ENCODE results near the gene FOXRED1. TPM values are rescaled to one million over a fixed set of nuclear protein-coding genes. Genes with fewer than 3 reads are reported as not detected.
A peak's percentile ranks its signal among the peaks of the same experiment; 100 is the strongest.
"Not testable (repeated sequence)": the region's sequence is repeated elsewhere in the genome, so short reads cannot be mapped to it uniquely, and the experiment has no call there.

FOXRED1 gene
- total RNA-seq, 1 donor from 2014 or later: 1.8 TPM

DNA sequence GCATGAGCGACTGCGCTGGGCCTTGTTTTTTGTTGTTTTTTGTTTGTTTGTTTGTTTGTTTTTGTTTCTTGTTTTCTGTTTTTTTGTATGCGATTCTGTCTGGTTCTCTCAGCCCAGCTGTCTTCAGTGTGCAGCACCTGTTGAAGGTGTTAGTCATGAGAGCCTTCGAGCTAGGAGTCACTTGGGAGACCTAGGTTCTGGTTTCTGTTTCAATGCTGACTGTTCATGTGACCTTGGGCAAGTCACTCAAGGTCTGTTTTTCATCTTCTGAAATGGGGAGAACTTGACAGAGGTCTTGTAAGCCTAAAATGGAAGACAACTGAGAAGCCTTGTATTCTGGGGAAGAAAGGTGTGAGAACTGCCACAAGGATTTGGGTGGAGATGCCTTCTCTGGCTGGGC is 36.7 kb downstream of the FOXRED1 start:
- intact Hi-C loops (cut with DNase I): loop anchor here (2.0 kb wide), 1 partner anchor 109 kb away; no protein-coding TSS in a partner anchor

DNA sequence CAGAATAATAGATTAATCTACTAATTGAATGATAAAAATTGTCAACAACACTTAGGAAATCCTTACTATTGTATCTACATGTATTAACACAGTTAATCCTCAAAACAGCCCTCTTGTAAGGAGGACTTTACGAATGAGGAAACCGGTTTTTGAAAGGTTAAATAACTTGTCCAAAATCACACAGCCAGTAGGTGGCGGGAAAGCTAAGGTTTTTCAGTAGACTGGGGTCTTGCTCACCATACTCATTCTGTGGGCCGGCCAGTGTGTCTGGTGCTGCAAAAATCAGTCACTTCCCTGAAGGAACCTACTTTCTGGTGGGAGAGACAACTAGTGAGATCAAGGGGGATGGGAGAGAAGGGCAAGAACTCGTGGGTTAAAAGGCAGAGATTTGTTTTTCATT is 38.8 kb downstream of the FOXRED1 start:
- Histone ChIP-seq H3K27ac (no peak overlapping the region), H3K9me3 (no peaks in the 10 kb centered on the region), H3K27me3 (no peaks in the 10 kb centered on the region), H3K4me1 (peaks cover 0 to 6% of the 10 kb centered on the region in 2 donors), H3K36me3 (peaks cover 3 to 4% of the 10 kb centered on the region in 2 donors), H3K4me3 (no peak overlapping the region)
- no peak for DNase-seq (ENCODE audit: low spot score in 2 of 2)
- intact Hi-C loops (cut with DNase I): no loop called here
- TF ChIP-seq, protein P1, sequence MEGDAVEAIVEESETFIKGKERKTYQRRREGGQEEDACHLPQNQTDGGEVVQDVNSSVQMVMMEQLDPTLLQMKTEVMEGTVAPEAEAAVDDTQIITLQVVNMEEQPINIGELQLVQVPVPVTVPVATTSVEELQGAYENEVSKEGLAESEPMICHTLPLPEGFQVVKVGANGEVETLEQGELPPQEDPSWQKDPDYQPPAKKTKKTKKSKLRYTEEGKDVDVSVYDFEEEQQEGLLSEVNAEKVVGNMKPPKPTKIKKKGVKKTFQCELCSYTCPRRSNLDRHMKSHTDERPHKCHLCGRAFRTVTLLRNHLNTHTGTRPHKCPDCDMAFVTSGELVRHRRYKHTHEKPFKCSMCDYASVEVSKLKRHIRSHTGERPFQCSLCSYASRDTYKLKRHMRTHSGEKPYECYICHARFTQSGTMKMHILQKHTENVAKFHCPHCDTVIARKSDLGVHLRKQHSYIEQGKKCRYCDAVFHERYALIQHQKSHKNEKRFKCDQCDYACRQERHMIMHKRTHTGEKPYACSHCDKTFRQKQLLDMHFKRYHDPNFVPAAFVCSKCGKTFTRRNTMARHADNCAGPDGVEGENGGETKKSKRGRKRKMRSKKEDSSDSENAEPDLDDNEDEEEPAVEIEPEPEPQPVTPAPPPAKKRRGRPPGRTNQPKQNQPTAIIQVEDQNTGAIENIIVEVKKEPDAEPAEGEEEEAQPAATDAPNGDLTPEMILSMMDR (IDR thresholded peaks at IDR 0.05): peak in 2 of 3 experiments; percentile 15 to 25

More for the DNA sequence above, 36.7 kb downstream of the FOXRED1 start:
- Histone ChIP-seq H3K4me1 (peaks cover 0 to 6% of the 10 kb centered on the region in 2 donors), H3K27me3 (no peaks in the 10 kb centered on the region), H3K9me3 (no peaks in the 10 kb centered on the region), H3K27ac (no peak overlapping the region), H3K36me3 (peaks cover under 1 to 9% of the 10 kb centered on the region in 2 donors), H3K4me3 (no peak overlapping the region)
- TF ChIP-seq, protein P1 (IDR thresholded peaks at IDR 0.05): no peak
- no peak for DNase-seq (ENCODE audit: low spot score in 2 of 2)

- H3K36me3 ChIP-seq: peaks cover 3 to 4% of the 10 kb centered on the region in 2 donors
- H3K4me1 ChIP-seq: peaks cover 0 to 6% of the 10 kb centered on the region in 2 donors
- H3K4me3 ChIP-seq: no peak overlapping the region
- no peak for DNase-seq (ENCODE audit: low spot score in 2 of 2)
- H3K9me3 ChIP-seq: no peaks in the 10 kb centered on the region
- intact Hi-C loops (cut with DNase I): no loop called here
- TF ChIP-seq, protein P1 (IDR thresholded peaks at IDR 0.05): no peak
- H3K27ac ChIP-seq: no peak overlapping the region
- H3K27me3 ChIP-seq: no peaks in the 10 kb centered on the region
These were observed 39.3 kb downstream of the FOXRED1 start for GRCh38 chr11:126308271-126308671.

DNA sequence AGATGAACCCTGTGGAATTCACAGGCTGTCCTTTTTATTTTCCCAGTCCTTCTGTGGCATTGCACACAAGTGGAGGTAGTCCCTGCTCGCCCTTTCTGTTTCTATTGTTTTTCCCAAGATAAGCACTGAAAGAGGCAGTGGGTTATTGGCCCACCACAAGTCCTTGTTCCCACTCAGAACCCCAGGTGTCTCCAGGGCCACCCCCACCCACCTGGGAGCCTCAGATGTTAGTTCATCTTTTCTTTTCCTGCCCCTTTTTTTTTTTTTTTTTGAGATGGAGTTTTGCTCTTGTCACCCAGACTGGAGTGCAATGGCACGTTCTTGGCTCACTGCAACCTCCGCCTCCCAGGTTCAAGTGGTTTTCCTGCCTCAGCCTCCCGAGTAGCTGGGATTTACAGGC is 39.8 kb downstream of the FOXRED1 start:
- intact Hi-C loops (cut with DNase I); H3K4me3 ChIP-seq; H3K27me3 ChIP-seq; DNase-seq (ENCODE audit: low spot score in 2 of 2); H3K9me3 ChIP-seq; H3K36me3 ChIP-seq; H3K4me1 ChIP-seq; H3K27ac ChIP-seq: not testable (repeated sequence)

DNA sequence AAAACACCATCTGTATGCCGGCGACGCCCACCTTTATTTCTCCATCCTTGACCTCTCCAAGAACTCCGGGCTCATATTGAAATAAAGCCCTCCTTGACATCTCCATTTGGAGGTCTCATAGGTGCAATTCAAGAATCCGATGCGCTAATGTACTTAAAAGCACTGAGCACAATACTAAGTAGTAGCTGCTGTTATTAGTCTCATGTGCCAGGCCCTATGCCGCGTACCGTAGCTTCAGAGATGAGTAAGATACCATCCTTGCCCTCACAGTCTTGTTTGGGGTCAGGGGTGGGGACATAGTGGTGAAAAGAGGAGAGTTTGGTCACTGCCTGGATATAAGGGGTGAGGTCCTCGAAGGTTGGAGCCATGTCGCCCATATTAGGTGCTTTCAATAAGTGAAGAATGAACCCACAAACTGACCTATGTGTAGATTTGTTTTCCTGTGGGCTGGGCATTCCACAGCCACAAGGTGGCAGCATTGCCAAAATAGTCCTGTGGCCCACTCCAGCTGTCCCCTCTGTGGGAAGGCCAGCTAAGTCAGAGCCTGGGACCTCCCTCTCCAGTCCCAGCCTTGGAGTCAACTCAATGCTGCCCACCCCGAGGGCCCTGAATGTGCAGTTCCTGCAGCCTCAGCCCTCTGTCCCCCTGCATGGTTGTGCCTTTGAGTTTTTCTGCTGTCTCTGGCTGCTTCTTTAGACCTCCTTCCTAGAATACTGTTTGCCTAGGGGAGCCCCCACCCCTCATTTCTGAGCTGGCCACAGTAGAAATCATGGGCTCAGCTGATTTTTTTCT is 41.4 kb downstream of the FOXRED1 start:
- intact Hi-C loops (cut with DNase I): loop anchor here (1.0 to 2.0 kb wide), 2 partner anchors 38 to 170 kb away; no protein-coding TSS in a partner anchor
- no peaks in the 10 kb centered on the region for H3K27me3 ChIP-seq
- H3K9me3 ChIP-seq: no peaks in the 10 kb centered on the region
- peak in 1 of 2 donors; percentile 83 for DNase-seq (ENCODE audit: low spot score in 2 of 2)
- no peak overlapping the region for H3K4me3 ChIP-seq
- TF ChIP-seq, protein P1 (IDR thresholded peaks at IDR 0.05): peak; percentile 78 to 90 (median 80)
- H3K27ac ChIP-seq: no peak overlapping the region
- H3K36me3 ChIP-seq: peaks cover 3 to 4% of the 10 kb centered on the region in 2 donors
- no peaks in the 10 kb centered on the region for H3K4me1 ChIP-seq

DNA sequence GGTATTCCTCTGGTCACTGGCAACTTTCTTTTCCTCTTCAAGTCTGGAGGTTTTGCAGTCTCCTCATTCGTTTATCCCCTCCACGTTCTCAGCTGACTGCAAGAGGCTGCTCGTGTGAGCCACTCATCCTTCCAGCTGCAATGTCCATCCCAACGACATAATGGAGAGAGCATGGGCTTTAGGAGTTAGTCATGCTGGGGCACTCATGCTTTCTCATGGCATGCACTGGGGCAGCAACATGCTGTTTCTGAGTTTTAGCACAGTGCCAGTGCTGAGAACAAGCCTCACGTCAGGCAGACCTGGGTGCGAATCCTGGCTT is 42.0 kb downstream of the FOXRED1 start:
- TF ChIP-seq, protein P1 (IDR thresholded peaks at IDR 0.05): no peak
- DNase-seq (ENCODE audit: low spot score in 2 of 2): no peak
- Histone ChIP-seq H3K36me3 (peaks cover 3 to 4% of the 10 kb centered on the region in 2 donors), H3K9me3 (no peaks in the 10 kb centered on the region), H3K4me3 (no peak overlapping the region), H3K27me3 (no peaks in the 10 kb centered on the region), H3K4me1 (no peaks in the 10 kb centered on the region), H3K27ac (no peak overlapping the region)
- intact Hi-C loops (cut with DNase I): loop anchor here (1.0 to 2.0 kb wide), 2 partner anchors 38 to 169 kb away; no protein-coding TSS in a partner anchor

All from ascending aorta (tissue), 2 donors.